Ureter (tissue), 1 donor: ENCODE results near the gene APOA1. TPM values are rescaled to one million over a fixed set of nuclear protein-coding genes. Genes with fewer than 3 reads are reported as not detected.
"Not testable (repeated sequence)": the region's sequence is repeated elsewhere in the genome, so short reads cannot be mapped to it uniquely, and the experiment has no call there.

Source experiments
- DNase-seq: peaks from one replicate; pipeline ENCODE4 v3.0.0-alpha.2; 2020; ENCODE audit warnings: low spot score
- total RNA-seq: library from RNA; stranded (reverse); gene quantifications from one replicate; pipeline ENCODE4 v1.2.4, GENCODE V29; 2023
- donor health status: DM: yes; HTN: yes; CAD: no.

APOA1 gene
- total RNA-seq, 1 donor from 2014 or later, result not detected

DNA sequence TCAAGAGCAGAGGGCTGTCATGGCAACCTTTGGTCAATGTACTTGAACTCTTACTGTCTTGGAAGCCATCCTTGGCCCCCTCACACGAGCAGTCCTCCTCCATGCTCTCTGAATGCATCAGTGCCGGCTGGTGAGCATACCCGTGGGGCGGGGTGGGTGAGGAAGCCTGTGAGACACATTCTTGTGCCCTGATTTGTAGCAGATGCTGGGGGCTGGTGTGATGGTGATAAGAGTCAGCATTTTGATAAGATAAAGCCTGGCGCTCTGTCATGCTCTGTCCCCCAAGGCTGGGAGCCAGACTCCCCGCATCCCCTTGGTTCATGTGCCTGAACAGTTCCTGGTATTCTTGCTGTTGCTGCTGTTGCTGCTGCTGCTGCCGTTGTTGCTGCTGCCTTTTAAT is 20.5 kb upstream of the APOA1 start:
- no peak for DNase-seq

DNA sequence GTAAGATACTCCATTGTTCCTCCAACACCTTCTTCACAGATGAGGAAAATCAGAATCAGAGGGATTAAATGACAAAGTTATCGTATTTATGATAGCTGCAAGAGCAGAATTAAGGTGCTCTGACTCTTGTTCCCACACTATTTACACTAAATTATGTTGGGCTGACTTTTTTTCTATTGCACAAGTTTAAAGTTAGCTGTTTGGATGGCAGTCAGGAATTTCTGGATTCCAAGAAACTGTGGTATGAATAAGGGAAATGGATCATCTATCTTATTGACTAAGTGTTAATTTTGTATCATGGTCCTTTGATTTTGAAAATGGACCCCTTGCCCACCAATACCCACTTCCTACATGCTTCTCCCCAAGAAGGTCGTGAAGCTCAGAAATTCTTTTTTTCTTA is 19.9 kb upstream of the APOA1 start:
- no peak for DNase-seq

GRCh38 chr11:116856423-116856822 is 19.0 kb upstream of the APOA1 start:
- DNase-seq, result no peak

DNA sequence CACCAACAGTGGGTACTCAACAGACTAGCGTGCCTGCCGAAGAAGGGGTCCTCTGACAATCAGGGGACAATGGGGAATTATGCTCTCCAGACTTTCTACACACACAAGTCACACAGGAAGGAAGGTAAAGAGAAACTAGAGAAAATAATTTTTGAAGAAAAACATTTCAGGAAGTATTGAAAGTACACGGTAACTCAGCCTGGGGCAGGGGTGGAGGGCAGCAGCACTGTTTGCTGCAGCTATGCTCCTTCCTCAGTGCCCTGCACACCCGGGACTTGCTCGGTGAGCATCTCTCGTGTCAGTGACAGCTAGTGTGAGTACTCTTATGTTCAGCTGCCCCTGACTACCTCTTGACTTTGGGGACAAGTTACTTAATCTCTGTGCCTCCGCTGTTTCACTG is 18.0 kb upstream of the APOA1 start:
- no peak for DNase-seq

GRCh38 chr11:116853461-116854073 is 16.1 kb upstream of the APOA1 start:
- no peak for DNase-seq

DNA sequence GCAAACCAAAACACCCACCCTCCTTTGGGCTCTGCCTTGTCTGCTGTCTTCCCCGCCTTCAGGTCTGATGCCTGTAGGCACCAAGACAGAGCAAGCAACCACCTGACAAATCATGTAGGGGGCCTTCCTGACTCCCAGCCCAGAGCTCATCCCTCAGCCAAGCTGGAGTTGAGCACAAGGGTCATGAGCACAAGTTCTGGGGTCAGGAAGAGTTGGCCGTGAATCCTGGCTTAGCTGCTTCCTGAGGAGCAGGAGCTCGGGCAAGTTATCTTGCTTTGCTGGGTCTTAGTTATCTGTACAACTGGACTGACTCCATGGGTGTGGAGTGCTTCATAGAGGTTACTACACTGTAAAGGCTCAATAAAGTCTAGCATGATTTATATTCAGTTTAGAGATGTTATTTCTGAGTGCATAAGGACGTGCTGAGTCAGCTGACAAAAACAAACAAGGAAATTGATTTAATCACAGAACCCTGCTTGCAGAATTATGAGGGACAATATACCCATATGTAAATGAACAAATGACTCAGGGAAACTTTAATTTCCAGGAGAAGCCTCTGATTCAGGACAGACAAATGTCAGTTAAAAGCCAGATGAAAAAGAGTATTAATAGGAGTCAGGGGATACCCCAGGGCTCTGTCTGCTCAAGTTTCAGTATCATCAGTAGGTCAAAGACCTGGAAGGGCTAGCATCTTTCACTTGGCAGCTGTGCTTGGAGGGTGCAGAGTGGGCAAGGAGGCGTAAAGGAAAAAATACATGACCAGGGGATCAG is 15.0 kb upstream of the APOA1 start:
- no peak for DNase-seq

- DNase-seq, result no peak
Observed at GRCh38 chr11:116851626-116852025, 14.2 kb upstream of the APOA1 start.

- DNase-seq, result no peak
Observed at GRCh38 chr11:116849486-116849885, 12.1 kb upstream of the APOA1 start.

GRCh38 chr11:116849060-116849459 is 11.6 kb upstream of the APOA1 start:
- no peak for DNase-seq

- no peak for DNase-seq
Observed at GRCh38 chr11:116847612-116848011, 10.2 kb upstream of the APOA1 start.

GRCh38 chr11:116844722-116845121 is 7.3 kb upstream of the APOA1 start:
- no peak for DNase-seq

GRCh38 chr11:116843661-116844060 is 6.2 kb upstream of the APOA1 start:
- DNase-seq, result no peak

DNA sequence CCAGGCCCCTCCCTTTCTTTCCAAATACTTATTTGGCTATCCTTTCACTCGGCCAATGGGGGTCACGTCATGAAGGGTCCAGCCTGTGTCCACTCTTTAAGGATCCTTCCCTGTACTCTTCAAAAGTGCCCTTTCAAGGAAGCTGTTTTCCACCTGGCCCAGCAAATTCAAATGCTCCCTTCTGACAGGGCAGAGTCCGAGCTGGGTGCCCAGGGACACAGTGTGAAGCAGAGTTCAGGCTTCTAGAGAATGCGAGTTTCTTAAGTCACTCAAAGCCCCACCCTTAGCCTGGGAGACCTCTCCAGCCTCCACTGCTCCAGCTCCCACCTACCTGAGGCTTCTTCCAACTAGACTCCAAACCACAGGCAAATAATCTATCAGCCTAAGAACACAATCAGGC is 5.5 kb upstream of the APOA1 start:
- DNase-seq, result no peak

DNA sequence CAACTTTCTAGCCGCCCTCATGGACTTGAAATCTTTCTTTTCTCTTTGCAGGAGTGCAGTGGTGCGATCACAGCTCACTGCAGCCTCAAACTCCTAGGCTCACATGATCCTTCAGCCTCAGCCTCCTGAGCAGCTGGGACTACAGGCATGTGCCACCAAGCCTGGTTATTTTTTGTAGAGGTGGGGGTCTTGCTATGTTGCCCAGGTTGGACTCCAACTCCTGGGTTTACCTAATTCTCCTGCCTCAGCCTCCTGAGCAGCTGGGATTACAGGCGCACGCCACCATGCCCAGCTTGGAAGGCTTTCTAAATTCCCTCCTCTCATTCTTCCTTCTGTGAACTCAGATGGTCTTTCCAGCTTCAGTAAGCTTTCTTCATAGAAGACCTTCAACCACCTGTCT is 4.7 kb upstream of the APOA1 start:
- no peak for DNase-seq

GRCh38 chr11:116840746-116841296 is 3.4 kb upstream of the APOA1 start:
- DNase-seq, result no peak

DNA sequence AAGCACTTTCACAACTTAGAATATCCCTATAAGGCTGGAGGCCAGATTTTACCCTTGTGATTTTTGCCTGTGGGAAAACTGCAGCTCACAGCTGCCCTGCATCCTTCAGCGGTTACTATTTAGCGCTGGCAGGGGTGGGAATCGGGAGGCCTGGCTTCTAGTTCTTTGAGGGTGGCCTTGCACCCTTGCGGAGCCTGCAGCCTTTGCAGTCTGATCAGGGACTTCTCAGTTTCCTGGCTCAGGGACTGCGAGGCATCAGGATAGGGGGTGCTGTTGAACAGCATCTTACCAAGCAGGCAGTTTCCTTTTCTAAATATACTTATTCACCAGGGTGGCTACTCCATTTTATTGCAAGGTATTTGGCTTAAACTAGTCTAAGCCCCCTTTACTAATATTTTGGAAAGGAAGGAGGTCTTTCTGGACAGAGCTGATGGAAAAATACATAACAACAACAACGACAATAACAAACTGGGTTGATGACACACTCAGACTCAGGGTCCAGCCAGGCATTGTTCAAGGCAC is 2.9 kb upstream of the APOA1 start:
- DNase-seq, result no peak

DNA sequence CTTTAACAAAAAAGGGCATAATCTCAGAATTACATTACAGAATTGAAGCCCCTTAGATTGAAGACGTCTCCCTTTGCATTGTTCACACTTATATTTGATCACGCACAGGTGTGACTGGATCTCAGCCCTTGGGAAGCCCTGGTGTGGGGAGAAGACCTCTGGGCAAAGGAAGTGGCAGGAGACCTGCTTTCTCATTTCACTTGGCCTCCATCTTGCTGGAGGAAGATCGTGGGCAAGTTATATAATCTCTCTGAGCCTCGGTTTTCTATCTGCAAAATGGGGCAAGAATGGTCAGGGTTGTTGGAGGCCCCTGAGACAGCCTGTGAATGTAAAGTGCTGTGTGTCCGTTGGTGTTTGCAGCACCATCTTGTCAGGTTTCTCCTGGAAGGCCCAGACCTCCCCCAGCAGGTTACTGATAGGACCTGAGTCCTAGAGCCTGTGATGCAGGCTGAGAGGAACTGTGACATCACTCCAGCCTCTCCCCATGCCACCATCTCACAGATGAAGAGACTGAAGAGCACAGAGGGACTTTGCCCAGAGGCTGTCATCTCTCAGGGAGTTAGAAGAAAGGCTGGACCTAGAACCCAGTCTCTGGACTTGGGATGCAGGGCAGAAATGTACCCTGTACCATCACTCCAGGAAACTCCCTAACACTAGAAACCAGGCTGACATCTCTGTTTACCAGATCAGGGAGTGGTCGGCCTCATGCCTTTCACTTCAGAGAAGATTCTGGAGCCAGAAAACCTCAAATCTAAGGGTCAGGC is 1.1 kb upstream of the APOA1 start:
- DNase-seq, result no peak

DNA sequence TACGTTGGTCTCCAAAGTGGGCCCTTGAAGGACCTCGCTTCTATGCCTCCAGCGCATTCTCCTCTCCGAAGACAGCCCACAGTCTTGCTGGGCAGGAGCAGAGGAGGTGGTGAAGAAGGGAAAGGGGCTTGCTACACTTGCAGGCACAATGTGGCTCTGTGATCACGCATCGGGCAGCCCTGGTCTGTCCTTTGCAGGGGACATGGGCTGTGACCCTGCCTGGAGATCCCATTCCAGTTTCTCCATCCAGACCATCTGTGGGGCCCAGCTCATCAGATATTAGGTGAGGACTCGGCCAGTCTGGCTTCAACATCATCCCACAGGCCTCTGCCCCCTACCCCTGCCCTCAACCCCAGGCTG is 810 bp downstream of the APOA1 start:
- no peak for DNase-seq

DNA sequence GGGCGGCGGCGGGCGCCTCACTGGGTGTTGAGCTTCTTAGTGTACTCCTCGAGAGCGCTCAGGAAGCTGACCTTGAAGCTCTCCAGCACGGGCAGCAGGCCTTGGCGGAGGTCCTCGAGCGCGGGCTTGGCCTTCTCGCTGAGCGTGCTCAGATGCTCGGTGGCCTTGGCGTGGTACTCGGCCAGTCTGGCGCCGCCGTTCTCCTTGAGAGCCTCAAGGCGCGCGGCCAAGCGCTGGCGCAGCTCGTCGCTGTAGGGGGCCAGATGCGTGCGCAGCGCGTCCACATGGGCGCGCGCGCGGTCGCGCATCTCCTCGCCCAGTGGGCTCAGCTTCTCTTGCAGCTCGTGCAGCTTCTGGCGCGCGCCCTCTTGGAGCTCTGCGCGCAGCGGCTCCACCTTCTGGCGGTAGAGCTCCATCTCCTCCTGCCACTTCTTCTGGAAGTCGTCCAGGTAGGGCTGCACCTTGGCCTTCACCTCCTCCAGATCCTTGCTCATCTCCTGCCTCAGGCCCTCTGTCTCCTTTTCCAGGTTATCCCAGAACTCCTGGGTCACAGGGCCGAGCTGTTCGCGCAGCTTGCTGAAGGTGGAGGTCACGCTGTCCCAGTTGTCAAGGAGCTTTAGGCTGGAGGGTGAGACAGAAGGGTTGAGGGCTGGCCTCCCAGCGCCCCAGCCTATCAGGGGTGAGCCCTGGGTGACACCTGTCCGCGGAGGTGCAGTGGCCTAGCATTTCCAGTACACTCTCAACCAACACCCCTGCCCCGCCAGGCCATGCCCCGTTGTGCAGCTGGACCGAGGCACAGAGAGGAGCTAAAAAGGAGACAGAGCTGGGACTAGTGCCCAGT is 1.4 kb downstream of the APOA1 start:
- DNase-seq, result peak; percentile 85

GRCh38 chr11:116835042-116835772 is 2.2 kb downstream of the APOA1 start:
- no peak for DNase-seq

DNA sequence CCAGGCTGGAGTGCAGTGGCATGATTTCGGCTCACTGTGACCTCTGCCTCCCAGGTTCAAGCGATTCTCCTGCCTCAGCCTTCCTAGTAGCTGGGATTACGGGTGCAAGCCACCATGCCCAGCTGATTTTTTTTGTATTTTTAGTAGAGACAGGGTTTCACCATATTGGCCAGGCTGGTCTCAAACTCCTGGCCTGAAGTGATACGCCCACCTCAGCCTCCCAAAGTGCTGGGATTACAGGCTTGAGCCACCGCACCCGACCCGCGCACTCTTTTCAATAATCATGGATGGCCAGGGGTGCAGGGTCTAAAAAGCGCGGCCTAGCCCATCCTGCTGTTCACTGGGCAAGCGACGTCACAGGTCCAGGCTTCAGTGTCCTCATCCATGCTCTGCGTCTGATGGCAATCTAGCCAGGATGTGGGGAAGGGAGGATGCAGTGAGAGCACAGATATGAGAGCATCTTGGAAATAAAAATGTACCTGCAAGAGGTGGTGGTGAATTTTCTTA is 2.8 kb downstream of the APOA1 start:
- DNase-seq, result not testable (repeated sequence)
